ENCODE results near the gene CFB. TPM values are rescaled to one million over a fixed set of nuclear protein-coding genes. Genes with fewer than 3 reads are reported as not detected.

CFB gene
- total and polyA plus RNA-seq, 2 of the 13 experiments (the other 11 are each of a cell fraction or from before 2014, with no cell fraction given), result 171 to 513 TPM

MicroRNAs within 50 kb of the gene (microRNA counts, 767-probe panel; counts per million panel counts)
- not detected for microRNA hsa-miR-1236

Small RNA genes lying within 50 kb of the gene (microRNA-seq; reads per million reads assigned to microRNA genes)
- 1.2 reads per million for gene MIR1236

Small RNA genes lying within 50 kb of the gene (small RNA-seq; reads per million reads assigned to genes)
- gene AL645922.1 (ENCODE audit: insufficient read depth in 2 of 3, insufficient read length in 3 of 3, low read depth in 2 of 3, low replicate concordance in 1 of 3), result 0 reads per million in 3 experiments

Other genes starting within 250 kb of the CFB start
Only the 30 nearest of the 37 such genes appear.
- not detected in 2 replicates for gene LY6G6C, start 224.3 kb upstream of the CFB start, total RNA-seq (2016; rRNA removed; fragmentation: Illumina TruSeq; extraction: Trizol)
- gene LY6G6C, start 224.3 kb upstream of the CFB start, polyA plus RNA-seq (2011; rRNA removed), result 0.15 and 0.21 TPM in 2 replicates
- not detected in 2 replicates for gene MPIG6B, start 222.7 kb upstream of the CFB start, total RNA-seq (2016; rRNA removed; fragmentation: Illumina TruSeq; extraction: Trizol)
- gene MPIG6B, start 222.7 kb upstream of the CFB start, polyA plus RNA-seq (2011; rRNA removed), result not detected in 2 replicates
- gene DDAH2, start 216.8 kb upstream of the CFB start, total RNA-seq (2016; rRNA removed; fragmentation: Illumina TruSeq; extraction: Trizol), result 14.4 and 16.4 TPM in 2 replicates
- gene DDAH2, start 216.8 kb upstream of the CFB start, polyA plus RNA-seq (2011; rRNA removed), result 21.1 and 21.9 TPM in 2 replicates
- gene CLIC1, start 209.6 kb upstream of the CFB start, total RNA-seq (2016; rRNA removed; fragmentation: Illumina TruSeq; extraction: Trizol), result 445 and 602 TPM in 2 replicates
- gene CLIC1, start 209.6 kb upstream of the CFB start, polyA plus RNA-seq (2011; rRNA removed), result 891 and 997 TPM in 2 replicates
- 2.5 and 10.2 TPM in 2 replicates for gene MSH5, start 206.1 kb upstream of the CFB start, total RNA-seq (2016; rRNA removed; fragmentation: Illumina TruSeq; extraction: Trizol)
- 28.3 and 38.7 TPM in 2 replicates for gene MSH5, start 206.1 kb upstream of the CFB start, polyA plus RNA-seq (2011; rRNA removed)
- 0.56 and 2.5 TPM in 2 replicates for gene SAPCD1, start 183.4 kb upstream of the CFB start, total RNA-seq (2016; rRNA removed; fragmentation: Illumina TruSeq; extraction: Trizol)
- 3.9 and 5.3 TPM in 2 replicates for gene SAPCD1, start 183.4 kb upstream of the CFB start, polyA plus RNA-seq (2011; rRNA removed)
- gene VWA7, start 168.8 kb upstream of the CFB start, total RNA-seq (2016; rRNA removed; fragmentation: Illumina TruSeq; extraction: Trizol), result 0.79 and 0.86 TPM in 2 replicates
- 3.3 and 4.4 TPM in 2 replicates for gene VWA7, start 168.8 kb upstream of the CFB start, polyA plus RNA-seq (2011; rRNA removed)
- gene VARS1, start 150.3 kb upstream of the CFB start, total RNA-seq (2016; rRNA removed; fragmentation: Illumina TruSeq; extraction: Trizol), result 56.1 and 59.2 TPM in 2 replicates
- 14.7 and 19.9 TPM in 2 replicates for gene VARS1, start 150.3 kb upstream of the CFB start, polyA plus RNA-seq (2011; rRNA removed)
- 90.5 and 93.7 TPM in 2 replicates for gene LSM2, start 139.1 kb upstream of the CFB start, total RNA-seq (2016; rRNA removed; fragmentation: Illumina TruSeq; extraction: Trizol)
- gene LSM2, start 139.1 kb upstream of the CFB start, polyA plus RNA-seq (2011; rRNA removed), result 64.7 and 69.4 TPM in 2 replicates
- gene HSPA1L, start 130.8 kb upstream of the CFB start, total RNA-seq (2016; rRNA removed; fragmentation: Illumina TruSeq; extraction: Trizol), result 0.55 and 0.94 TPM in 2 replicates
- 0.78 and 1.0 TPM in 2 replicates for gene HSPA1L, start 130.8 kb upstream of the CFB start, polyA plus RNA-seq (2011; rRNA removed)
- gene HSPA1A, start 130.6 kb upstream of the CFB start, total RNA-seq (2016; rRNA removed; fragmentation: Illumina TruSeq; extraction: Trizol), result 83.5 and 85.0 TPM in 2 replicates
- gene HSPA1A, start 130.6 kb upstream of the CFB start, polyA plus RNA-seq (2011; rRNA removed), result 44.5 and 80.9 TPM in 2 replicates
- gene HSPA1B, start 118.4 kb upstream of the CFB start, total RNA-seq (2016; rRNA removed; fragmentation: Illumina TruSeq; extraction: Trizol), result 186 and 189 TPM in 2 replicates
- 26.0 and 57.2 TPM in 2 replicates for gene HSPA1B, start 118.4 kb upstream of the CFB start, polyA plus RNA-seq (2011; rRNA removed)
- 139 and 297 TPM in 2 replicates for gene NEU1, start 83.3 kb upstream of the CFB start, total RNA-seq (2016; rRNA removed; fragmentation: Illumina TruSeq; extraction: Trizol)
- gene NEU1, start 83.3 kb upstream of the CFB start, polyA plus RNA-seq (2011; rRNA removed), result 202 and 215 TPM in 2 replicates
- 5.6 and 5.9 TPM in 2 replicates for gene SLC44A4, start 67.1 kb upstream of the CFB start, total RNA-seq (2016; rRNA removed; fragmentation: Illumina TruSeq; extraction: Trizol)
- 3.5 and 3.6 TPM in 2 replicates for gene SLC44A4, start 67.1 kb upstream of the CFB start, polyA plus RNA-seq (2011; rRNA removed)
- 43.5 and 69.2 TPM in 2 replicates for gene EHMT2, start 48.4 kb upstream of the CFB start, total RNA-seq (2016; rRNA removed; fragmentation: Illumina TruSeq; extraction: Trizol)
- gene EHMT2, start 48.4 kb upstream of the CFB start, polyA plus RNA-seq (2011; rRNA removed), result 51.2 and 55.2 TPM in 2 replicates
- 6.0 and 6.8 TPM in 2 replicates for gene ZBTB12, start 44.0 kb upstream of the CFB start, total RNA-seq (2016; rRNA removed; fragmentation: Illumina TruSeq; extraction: Trizol)
- gene ZBTB12, start 44.0 kb upstream of the CFB start, polyA plus RNA-seq (2011; rRNA removed), result 4.8 and 7.3 TPM in 2 replicates
- 70.9 and 165 TPM in 2 replicates for gene C2, start 18.4 kb upstream of the CFB start, total RNA-seq (2016; rRNA removed; fragmentation: Illumina TruSeq; extraction: Trizol)
- 307 and 450 TPM in 2 replicates for gene C2, start 18.4 kb upstream of the CFB start, polyA plus RNA-seq (2011; rRNA removed)
- gene NELFE, start 12.9 kb downstream of the CFB start, total RNA-seq (2016; rRNA removed; fragmentation: Illumina TruSeq; extraction: Trizol), result 69.8 and 80.4 TPM in 2 replicates
- gene NELFE, start 12.9 kb downstream of the CFB start, polyA plus RNA-seq (2011; rRNA removed), result 51.3 and 57.3 TPM in 2 replicates
- 59.7 and 67.1 TPM in 2 replicates for gene SKIC2, start 13.1 kb downstream of the CFB start, total RNA-seq (2016; rRNA removed; fragmentation: Illumina TruSeq; extraction: Trizol)
- gene SKIC2, start 13.1 kb downstream of the CFB start, polyA plus RNA-seq (2011; rRNA removed), result 68.4 and 76.1 TPM in 2 replicates
- 10.8 and 18.6 TPM in 2 replicates for gene DXO, start 26.0 kb downstream of the CFB start, total RNA-seq (2016; rRNA removed; fragmentation: Illumina TruSeq; extraction: Trizol)
- 26.2 and 28.9 TPM in 2 replicates for gene DXO, start 26.0 kb downstream of the CFB start, polyA plus RNA-seq (2011; rRNA removed)
- 73.0 and 165 TPM in 2 replicates for gene C4A, start 36.0 kb downstream of the CFB start, total RNA-seq (2016; rRNA removed; fragmentation: Illumina TruSeq; extraction: Trizol)
- gene C4A, start 36.0 kb downstream of the CFB start, polyA plus RNA-seq (2011; rRNA removed), result 478 and 755 TPM in 2 replicates
- 67.2 and 167 TPM in 2 replicates for gene C4B, start 68.7 kb downstream of the CFB start, total RNA-seq (2016; rRNA removed; fragmentation: Illumina TruSeq; extraction: Trizol)
- gene C4B, start 68.7 kb downstream of the CFB start, polyA plus RNA-seq (2011; rRNA removed), result 538 and 944 TPM in 2 replicates
- gene CYP21A2, start 92.3 kb downstream of the CFB start, total RNA-seq (2016; rRNA removed; fragmentation: Illumina TruSeq; extraction: Trizol), result 0.29 and 1.5 TPM in 2 replicates
- 6.3 and 8.6 TPM in 2 replicates for gene CYP21A2, start 92.3 kb downstream of the CFB start, polyA plus RNA-seq (2011; rRNA removed)
- gene TNXB, start 163.2 kb downstream of the CFB start, total RNA-seq (2016; rRNA removed; fragmentation: Illumina TruSeq; extraction: Trizol), result 0.74 and 1.6 TPM in 2 replicates
- 2.7 and 2.9 TPM in 2 replicates for gene TNXB, start 163.2 kb downstream of the CFB start, polyA plus RNA-seq (2011; rRNA removed)
- 7.5 and 18.1 TPM in 2 replicates for gene ATF6B, start 182.2 kb downstream of the CFB start, total RNA-seq (2016; rRNA removed; fragmentation: Illumina TruSeq; extraction: Trizol)
- gene ATF6B, start 182.2 kb downstream of the CFB start, polyA plus RNA-seq (2011; rRNA removed), result 44.0 and 45.8 TPM in 2 replicates
- gene FKBPL, start 184.2 kb downstream of the CFB start, total RNA-seq (2016; rRNA removed; fragmentation: Illumina TruSeq; extraction: Trizol), result 10.0 and 11.0 TPM in 2 replicates
- gene FKBPL, start 184.2 kb downstream of the CFB start, polyA plus RNA-seq (2011; rRNA removed), result 2.9 and 3.0 TPM in 2 replicates
- gene PRRT1, start 205.8 kb downstream of the CFB start, total RNA-seq (2016; rRNA removed; fragmentation: Illumina TruSeq; extraction: Trizol), result 0.11 and 0.64 TPM in 2 replicates
- gene PRRT1, start 205.8 kb downstream of the CFB start, polyA plus RNA-seq (2011; rRNA removed), result 1.4 TPM in 2 replicates
- gene PPT2, start 208.0 kb downstream of the CFB start, total RNA-seq (2016; rRNA removed; fragmentation: Illumina TruSeq; extraction: Trizol), result 20.1 and 39.2 TPM in 2 replicates
- 61.8 and 79.3 TPM in 2 replicates for gene PPT2, start 208.0 kb downstream of the CFB start, polyA plus RNA-seq (2011; rRNA removed)
- 3.1 and 11.5 TPM in 2 replicates for gene EGFL8, start 218.5 kb downstream of the CFB start, total RNA-seq (2016; rRNA removed; fragmentation: Illumina TruSeq; extraction: Trizol)
- 10.0 and 11.5 TPM in 2 replicates for gene EGFL8, start 218.5 kb downstream of the CFB start, polyA plus RNA-seq (2011; rRNA removed)
- 40.4 and 51.3 TPM in 2 replicates for gene AGPAT1, start 230.0 kb downstream of the CFB start, total RNA-seq (2016; rRNA removed; fragmentation: Illumina TruSeq; extraction: Trizol)
- 139 and 164 TPM in 2 replicates for gene AGPAT1, start 230.0 kb downstream of the CFB start, polyA plus RNA-seq (2011; rRNA removed)